Measurements from ENCODE around the gene HDAC5. TPM values are rescaled to one million over a fixed set of nuclear protein-coding genes. Genes with fewer than 3 reads are reported as not detected.

The HDAC5 gene
- total RNA-seq, 3 donors from 2014 or later: 18.9 to 48.3 (median 32.4) TPM

DNA sequence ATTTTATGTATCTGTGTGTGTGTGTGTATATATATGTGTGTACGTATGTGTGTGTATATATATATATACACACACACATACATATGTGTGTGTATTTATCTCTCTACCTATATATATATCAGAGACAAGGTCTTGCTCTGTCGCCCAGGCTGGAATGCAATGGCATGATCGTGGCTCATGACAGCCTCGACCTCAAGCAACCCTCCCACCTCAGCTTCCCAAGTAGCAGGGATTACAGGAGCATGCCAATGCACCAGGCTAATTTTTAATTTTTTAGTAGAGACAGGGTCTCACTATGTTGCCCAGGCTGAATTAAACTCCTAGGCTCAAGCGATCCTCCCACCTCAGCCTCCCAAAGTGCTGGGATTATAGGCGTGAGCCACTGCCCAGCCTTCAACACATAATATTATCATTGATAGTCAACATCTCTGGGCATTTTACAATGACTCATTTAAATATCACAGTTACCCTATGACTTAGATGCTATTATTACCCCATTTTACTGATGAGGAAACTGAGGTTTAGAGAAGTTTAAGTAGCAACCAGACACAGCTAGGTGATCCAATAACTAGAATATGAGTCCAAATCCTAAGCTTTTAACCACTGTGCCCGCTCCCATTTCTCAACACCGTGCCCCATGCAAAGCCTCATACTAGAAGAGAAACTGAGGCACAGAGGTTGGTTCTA, 28.6 kb downstream of the HDAC5 start:
- no peaks in the 10 kb centered on the region for H3K36me3 ChIP-seq (ENCODE audit: low read depth)
- peaks cover 17% of the 10 kb centered on the region for H3K4me1 ChIP-seq (ENCODE audit: low read depth)
- TF ChIP-seq, protein P1, sequence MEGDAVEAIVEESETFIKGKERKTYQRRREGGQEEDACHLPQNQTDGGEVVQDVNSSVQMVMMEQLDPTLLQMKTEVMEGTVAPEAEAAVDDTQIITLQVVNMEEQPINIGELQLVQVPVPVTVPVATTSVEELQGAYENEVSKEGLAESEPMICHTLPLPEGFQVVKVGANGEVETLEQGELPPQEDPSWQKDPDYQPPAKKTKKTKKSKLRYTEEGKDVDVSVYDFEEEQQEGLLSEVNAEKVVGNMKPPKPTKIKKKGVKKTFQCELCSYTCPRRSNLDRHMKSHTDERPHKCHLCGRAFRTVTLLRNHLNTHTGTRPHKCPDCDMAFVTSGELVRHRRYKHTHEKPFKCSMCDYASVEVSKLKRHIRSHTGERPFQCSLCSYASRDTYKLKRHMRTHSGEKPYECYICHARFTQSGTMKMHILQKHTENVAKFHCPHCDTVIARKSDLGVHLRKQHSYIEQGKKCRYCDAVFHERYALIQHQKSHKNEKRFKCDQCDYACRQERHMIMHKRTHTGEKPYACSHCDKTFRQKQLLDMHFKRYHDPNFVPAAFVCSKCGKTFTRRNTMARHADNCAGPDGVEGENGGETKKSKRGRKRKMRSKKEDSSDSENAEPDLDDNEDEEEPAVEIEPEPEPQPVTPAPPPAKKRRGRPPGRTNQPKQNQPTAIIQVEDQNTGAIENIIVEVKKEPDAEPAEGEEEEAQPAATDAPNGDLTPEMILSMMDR (IDR thresholded peaks at IDR 0.05): no peak
- H3K9me3 ChIP-seq: no peaks in the 10 kb centered on the region
- ATAC-seq (no peak), DNase-seq (no peak)
- H3K4me3 ChIP-seq: no peak overlapping the region
- intact Hi-C loops (cut with DNase I, micrococcal nuclease): no loop called here

DNA sequence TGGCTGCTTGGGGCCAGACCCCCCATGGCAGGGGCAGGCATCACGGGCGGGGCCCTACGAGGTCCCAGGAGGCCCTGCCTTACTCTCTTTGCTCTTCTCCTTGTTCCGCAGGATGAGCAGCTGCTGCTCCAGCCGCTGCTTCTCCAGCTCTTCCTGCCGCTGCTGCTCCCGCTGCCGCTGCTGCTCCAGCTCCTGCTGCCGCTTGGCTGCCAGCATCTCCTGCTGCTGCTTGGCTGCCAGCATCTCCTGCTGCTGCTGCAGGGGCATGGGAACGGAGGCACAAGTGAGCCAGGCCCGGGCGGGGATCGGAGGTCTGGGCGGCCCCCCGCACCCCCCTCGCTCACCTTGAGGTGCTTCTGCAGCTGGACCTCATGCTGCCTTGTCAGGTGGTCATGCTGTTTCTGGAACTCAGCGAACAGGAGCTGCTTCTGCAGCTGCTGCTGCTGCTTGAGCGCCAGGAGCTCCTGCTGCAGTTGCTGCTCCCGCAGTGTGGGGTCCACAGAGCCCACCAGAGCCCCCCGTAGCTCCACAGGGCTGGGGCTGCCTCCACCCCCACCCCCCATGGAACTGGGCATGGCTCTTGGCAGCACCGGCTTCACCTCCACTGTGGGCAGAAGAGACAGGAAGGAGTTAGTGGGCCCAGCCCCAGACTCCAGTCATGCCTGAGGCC, 30.1 kb downstream of the HDAC5 start:
- no peak for DNase-seq
- no peaks in the 10 kb centered on the region for H3K9me3 ChIP-seq
- intact Hi-C loops (cut with DNase I, micrococcal nuclease): no loop called here
- H3K4me1 ChIP-seq (ENCODE audit: low read depth): peaks cover 17% of the 10 kb centered on the region
- TF ChIP-seq, protein P1 (IDR thresholded peaks at IDR 0.05): no peak
- no peak for ATAC-seq
- H3K4me3 ChIP-seq: no peak overlapping the region
- no peaks in the 10 kb centered on the region for H3K36me3 ChIP-seq (ENCODE audit: low read depth)

DNA sequence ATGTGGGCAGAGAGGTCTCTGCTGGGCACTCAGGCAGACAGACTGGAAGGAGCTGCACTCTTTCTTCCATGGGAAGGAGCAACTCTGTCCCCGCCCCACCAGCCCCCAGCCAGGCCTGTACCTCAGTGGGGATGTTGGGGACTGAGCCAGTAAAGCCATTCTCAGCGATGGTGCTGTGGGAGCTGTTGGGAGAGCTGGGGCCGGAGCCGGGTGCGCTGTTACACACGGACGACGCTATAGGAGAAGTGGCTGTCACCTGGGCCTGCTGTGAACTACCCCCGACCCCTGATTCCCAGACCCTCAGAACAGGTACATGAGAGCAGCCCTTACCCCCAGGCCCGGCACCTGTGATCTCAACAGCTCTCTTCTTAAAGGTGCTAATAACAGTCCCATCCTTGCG, 31.4 kb downstream of the HDAC5 start:
- DNase-seq (no peak), ATAC-seq (no peak)
- TF ChIP-seq, protein P1 (IDR thresholded peaks at IDR 0.05): no peak
- intact Hi-C loops (cut with DNase I, micrococcal nuclease): no loop called here
- Histone ChIP-seq H3K4me1 (ENCODE audit: low read depth) (peaks cover 18% of the 10 kb centered on the region), H3K4me3 (no peak overlapping the region), H3K36me3 (ENCODE audit: low read depth) (no peaks in the 10 kb centered on the region), H3K9me3 (no peaks in the 10 kb centered on the region)

DNA sequence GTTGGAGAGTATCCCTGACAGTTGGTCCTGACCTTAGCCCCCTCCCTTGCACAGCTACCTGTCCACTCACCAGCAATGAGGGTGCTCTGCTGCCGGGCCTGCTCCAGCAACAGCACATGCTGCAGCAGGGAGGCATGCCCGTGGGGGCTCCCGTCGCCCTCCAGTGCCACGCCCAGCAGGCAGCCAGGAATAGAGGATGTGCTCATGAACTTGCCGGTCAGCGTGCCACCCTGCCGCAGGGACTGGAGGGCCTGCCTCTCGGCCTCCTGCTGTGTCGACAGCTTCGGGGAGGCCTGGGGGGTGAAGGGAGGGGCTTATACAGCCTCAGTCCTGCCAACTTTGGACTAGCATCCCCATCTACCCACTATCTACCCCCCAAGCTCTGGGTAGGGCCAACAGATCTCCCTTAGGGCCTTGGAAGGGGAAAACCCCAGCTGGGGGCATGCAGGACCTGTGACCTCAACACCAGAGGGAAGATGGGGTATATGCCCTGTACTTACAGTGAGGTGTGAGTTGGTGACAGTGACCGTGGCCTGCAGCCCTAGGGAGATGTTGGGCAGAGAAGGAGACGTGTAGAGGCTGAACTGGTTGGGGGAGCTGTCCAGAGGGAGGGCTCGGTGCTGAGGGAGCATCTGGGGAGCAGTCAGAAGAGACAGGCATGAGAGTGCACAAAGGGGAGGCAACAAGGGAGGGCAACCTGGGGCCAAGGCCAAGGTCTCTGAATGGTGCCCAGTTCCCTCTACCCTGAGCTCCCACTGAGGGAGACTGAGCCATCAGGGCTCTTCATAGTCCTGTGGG, 32.0 kb downstream of the HDAC5 start:
- Histone ChIP-seq H3K4me3 (no peak overlapping the region), H3K36me3 (ENCODE audit: low read depth) (no peaks in the 10 kb centered on the region), H3K4me1 (ENCODE audit: low read depth) (peaks cover 16% of the 10 kb centered on the region), H3K9me3 (no peaks in the 10 kb centered on the region)
- intact Hi-C loops (cut with DNase I, micrococcal nuclease): no loop called here
- TF ChIP-seq, protein P1 (IDR thresholded peaks at IDR 0.05): no peak
- ATAC-seq: no peak
- DNase-seq: no peak

DNA sequence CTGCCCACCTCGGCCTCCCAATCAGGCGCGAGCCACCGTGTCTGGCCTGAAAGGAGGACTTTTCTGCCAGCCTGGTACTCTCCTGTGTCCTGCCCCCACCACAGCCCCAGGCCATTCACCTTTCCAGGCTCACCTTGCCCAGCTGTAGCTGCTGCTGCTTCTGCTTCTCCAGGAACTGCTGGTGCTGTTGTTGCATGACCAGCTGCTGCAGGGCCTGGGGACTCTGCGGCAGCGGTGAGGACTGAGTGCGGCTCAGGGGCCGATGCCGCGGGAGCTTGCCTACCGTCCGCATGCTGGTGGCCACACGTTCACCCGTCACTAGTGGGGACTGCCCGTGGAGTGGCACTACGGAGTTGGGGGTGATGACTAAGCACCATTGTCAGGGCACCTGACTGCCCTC, 35.2 kb downstream of the HDAC5 start:
- Histone ChIP-seq H3K4me1 (ENCODE audit: low read depth) (peaks cover 3% of the 10 kb centered on the region), H3K9me3 (no peaks in the 10 kb centered on the region), H3K36me3 (ENCODE audit: low read depth) (no peaks in the 10 kb centered on the region), H3K4me3 (no peak overlapping the region)
- ATAC-seq (no peak), DNase-seq (no peak)
- intact Hi-C loops (cut with DNase I, micrococcal nuclease): no loop called here
- TF ChIP-seq, protein P1 (IDR thresholded peaks at IDR 0.05): no peak
